HCT116 (cell line): ENCODE measurements around the gene SDF2. TPM values are rescaled to one million over a fixed set of nuclear protein-coding genes. Genes with fewer than 3 reads are reported as not detected.

Experiments used
- ATAC-seq: fragments of 200-7000 bp; cut with Tn5 transposase; 2 replicates; pipeline ENCODE4 v1.9.1; 2020; ENCODE audit warnings: mild to moderate bottlenecking, moderate library complexity
- BruUV-seq: library from RNA; stranded (reverse); fragments of 400-500 nt; replicated peaks from 2 replicates; lab custom pipeline; 2021; lab: Mats Ljungman, UMichigan
- CTCF ChIA-PET: fragments of 300-600 bp; sonication (Branson Sonifier 250); formaldehyde crosslinking; loops from one replicate; lab custom pipeline; 2021; ENCODE audit warnings: antibody characterized with exemption; lab: Charles Lee
- POLR2A ChIA-PET: fragments of 300-600, 350-600 bp; sonication (Branson Sonifier 250); formaldehyde crosslinking; loops from one replicate; lab custom pipeline; 2021; ENCODE audit warnings: antibody characterized with exemption; lab: Charles Lee
- RAD21 ChIA-PET, 2 experiments: fragments of 300-600 bp; sonication (Branson Sonifier 250); formaldehyde crosslinking; loops; one replicate each; lab custom pipeline; 2023; ENCODE audit warnings: low total read pairs in 2 of 2; ENCODE audit not compliant: uncharacterized antibody in 2 of 2, unreplicated experiment in 2 of 2, low non-redundant PET in 1 of 2; lab: Charles Lee
- DNase-seq: peaks from one replicate; pipeline ENCODE4 v3.0.0-alpha.2; 2010; ENCODE audit warnings: low read depth, low spot score
- H2AFZ ChIP-seq: fragments of 200-600 bp; shearing (Covaris generic), sonication (generic); 2 replicates; pipeline ENCODE4 v1.6.1; 2017; ENCODE audit warnings: low read depth, mixed run types, mixed read lengths, antibody characterized with exemption, low read length; ENCODE audit not compliant: poor library complexity, severe bottlenecking
- H3K27ac ChIP-seq: 2 replicates; pipeline ENCODE4 v1.5.1; 2012; ENCODE audit warnings: low read depth, low read length
- H3K27me3 ChIP-seq: fragments of 200-600 bp; sonication (generic); 2 replicates; pipeline ENCODE4 v1.6.1; 2016; ENCODE audit warnings: mixed run types, low read length, mixed read lengths; ENCODE audit not compliant: insufficient read depth
- H3K36me3 ChIP-seq, 2 experiments: fragments of 200-500 bp in 1 of 2; fragments of 200-600 bp in 1 of 2; sonication (Bioruptor generic) in 1 of 2; sonication (generic) in 1 of 2; 2 replicates each; pipeline versions ENCODE4 v1.5.1 to v1.6.1; 2014 to 2016; ENCODE audit warnings: low read length in 2 of 2, inconsistent platforms in 1 of 2, mixed read lengths in 1 of 2, mixed run types in 1 of 2; ENCODE audit not compliant: insufficient read depth in 2 of 2, control insufficient read depth in 1 of 2
- H3K4me1 ChIP-seq, 2 experiments: fragments of 200-600 bp in 1 of 2; sonication (generic) in 1 of 2; 2 replicates each; pipeline versions ENCODE4 v1.5.1 to v1.6.1; 2012 to 2017; ENCODE audit warnings: low read length in 2 of 2, inconsistent platforms in 1 of 2, mild to moderate bottlenecking in 1 of 2, mixed read lengths in 1 of 2, mixed run types in 1 of 2, moderate library complexity in 1 of 2; ENCODE audit not compliant: insufficient read depth in 2 of 2, control insufficient read depth in 1 of 2
- H3K4me2 ChIP-seq: fragments of 200-600 bp; sonication (generic); 2 replicates; pipeline ENCODE4 v1.6.1; 2017; ENCODE audit warnings: mixed run types, low read length, mixed read lengths
- H3K4me3 ChIP-seq, 2 experiments: fragments of 200-600 bp in 1 of 2; sonication (generic) in 1 of 2; replicated peaks in 1 of 2; 2 replicates each; pipeline ENCODE4 v1.5.1; 2011 to 2016; ENCODE audit warnings: low read length in 2 of 2, control low read depth in 1 of 2, low read depth in 1 of 2, mild to moderate bottlenecking in 1 of 2, mixed read lengths in 1 of 2, mixed run types in 1 of 2
- H3K79me2 ChIP-seq: fragments of 200-600 bp; sonication (generic); 2 replicates; pipeline ENCODE4 v1.6.1; 2017; ENCODE audit warnings: mild to moderate bottlenecking, mixed run types, low read length, moderate library complexity, mixed read lengths; ENCODE audit not compliant: insufficient read depth
- H3K9ac ChIP-seq: fragments of 200-600 bp; sonication (generic); 2 replicates; pipeline ENCODE4 v1.6.1; 2016; ENCODE audit warnings: low read length, mixed read lengths
- H3K9me2 ChIP-seq: fragments of 200-600 bp; sonication (generic), shearing (Covaris generic); 2 replicates; pipeline ENCODE4 v1.6.1; 2017; ENCODE audit warnings: mixed run types, mild to moderate bottlenecking, moderate library complexity; ENCODE audit not compliant: insufficient read depth
- H3K9me3 ChIP-seq, 2 experiments: fragments of 200-500 bp in 1 of 2; fragments of 200-600 bp in 1 of 2; sonication (Bioruptor generic) in 1 of 2; sonication (generic) in 1 of 2; 2 replicates each; pipeline ENCODE4 v1.6.1; 2014 to 2017; ENCODE audit warnings: low read length in 2 of 2, mixed read lengths in 2 of 2, inconsistent platforms in 1 of 2, low read depth in 1 of 2, mild to moderate bottlenecking in 1 of 2, mixed run types in 1 of 2, moderate library complexity in 1 of 2; ENCODE audit not compliant: control insufficient read depth in 1 of 2, insufficient read depth in 1 of 2
- H4K20me1 ChIP-seq: fragments of 200-600 bp; sonication (generic), shearing (Covaris generic); 2 replicates; pipeline ENCODE4 v1.6.1; 2017; ENCODE audit warnings: mixed run types, mild to moderate bottlenecking, moderate library complexity; ENCODE audit not compliant: insufficient read depth
- ATF3 ChIP-seq: IDR thresholded peaks from 2 replicates; pipeline ENCODE4 v1.6.1; 2012
- CBX3 ChIP-seq: IDR thresholded peaks from 2 replicates; pipeline ENCODE4 v1.6.1; 2012; ENCODE audit warnings: low read depth
- CTCF ChIP-seq, 3 experiments: fragments of 200-600 bp in 1 of 3; sonication (generic) in 1 of 3; IDR thresholded peaks in 2 of 3; conservative IDR thresholded peaks in 1 of 3; 2 replicates each; pipeline ENCODE4 v1.5.1; 2012 to 2017; ENCODE audit warnings: low read depth in 2 of 3, low read length in 2 of 3, antibody characterized with exemption in 1 of 3, borderline replicate concordance in 1 of 3, control low read depth in 1 of 3, mild to moderate bottlenecking in 1 of 3, mixed read lengths in 1 of 3, mixed run types in 1 of 3, moderate library complexity in 1 of 3; ENCODE audit not compliant: insufficient read depth in 1 of 3
- ELF1 ChIP-seq: IDR thresholded peaks from 2 replicates; pipeline ENCODE4 v1.6.1; 2012; ENCODE audit warnings: low read depth, borderline replicate concordance
- MAX ChIP-seq: IDR thresholded peaks from 2 replicates; pipeline ENCODE4 v1.6.1; 2012
- RAD21 ChIP-seq: IDR thresholded peaks from 2 replicates; pipeline ENCODE4 v1.6.1; 2012; ENCODE audit warnings: low read depth, mild to moderate bottlenecking
- SIN3A ChIP-seq: IDR thresholded peaks from 2 replicates; pipeline ENCODE4 v1.6.1; 2012; ENCODE audit warnings: low read depth
- SRF ChIP-seq: IDR thresholded peaks from 2 replicates; pipeline ENCODE4 v1.6.1; 2012; ENCODE audit warnings: low read depth
- intact Hi-C: fragments of 100-400 bp; cut with micrococcal nuclease; formaldehyde crosslinking; loops from 2 replicates; pipeline ENCODE4 v1.10.0; 2022
- total RNA-seq: library from RNA; stranded (reverse); gene quantifications from one replicate; pipeline ENCODE4 v1.2.1, GENCODE V29; 2021; ENCODE audit not compliant: unreplicated experiment

SDF2 gene
- total RNA-seq, 1 experiment from 2014 or later: 41.3 TPM

GRCh38 chr17:28705728-28706334 lies 44.1 kb upstream of the SDF2 start:
- H3K9ac ChIP-seq: no peak overlapping the region
- H3K9me2 ChIP-seq: no peaks in the 10 kb centered on the region
- peaks cover 4 to 6% of the 10 kb centered on the region in 2 experiments; a peak in 2 of 4 replicates for H3K4me1 ChIP-seq
- H3K4me3 ChIP-seq: no peak overlapping the region
- H3K27ac ChIP-seq: no peak overlapping the region
- no peak overlapping the region for H3K4me2 ChIP-seq
- no peaks in the 10 kb centered on the region for H3K79me2 ChIP-seq
- H3K36me3 ChIP-seq: peaks cover 10% of the 10 kb centered on the region in 2 experiments; a peak in 3 of 4 replicates
- DNase-seq (no peak), ATAC-seq (no peak)
- no peak overlapping the region for H2AFZ ChIP-seq
- intact Hi-C loops: no loop called here
- ChIA-PET CTCF (interaction anchor here (0.6 kb wide), 2 partner anchors 35 to 45 kb away, joined by 3 read pairs; no protein-coding TSS in a partner anchor), POLR2A (interaction anchor here (1.6 kb wide), 1 partner anchor 14 kb away, joined by 3 read pairs; the partner anchor contains the start of gene RPL23A), RAD21 (no interaction called here)
- H3K27me3 ChIP-seq: no peaks in the 10 kb centered on the region
- TSS peak; percentile 5 for BruUV-seq
- no peaks in the 10 kb centered on the region for H3K9me3 ChIP-seq
- H4K20me1 ChIP-seq: no peaks in the 10 kb centered on the region
- no peak for TF ChIP-seq MAX
- no peak for TF ChIP-seq SRF
- TF ChIP-seq RAD21: no peak
- no peak for TF ChIP-seq SIN3A
- TF ChIP-seq ELF1: no peak
- no peak for TF ChIP-seq CBX3
- TF ChIP-seq ATF3: no peak
- TF ChIP-seq CTCF (IDR thresholded peaks at IDR 0.05 in 2 of 3, conservative IDR thresholded peaks at IDR 0.05 in 1 of 3; ENCODE audit: borderline replicate concordance in 1 of 3, insufficient read depth in 1 of 3, low read depth in 2 of 3, low read length in 2 of 3): no peak
